ENCODE measurements around the gene RSPH1.

RSPH1 gene

DNA sequence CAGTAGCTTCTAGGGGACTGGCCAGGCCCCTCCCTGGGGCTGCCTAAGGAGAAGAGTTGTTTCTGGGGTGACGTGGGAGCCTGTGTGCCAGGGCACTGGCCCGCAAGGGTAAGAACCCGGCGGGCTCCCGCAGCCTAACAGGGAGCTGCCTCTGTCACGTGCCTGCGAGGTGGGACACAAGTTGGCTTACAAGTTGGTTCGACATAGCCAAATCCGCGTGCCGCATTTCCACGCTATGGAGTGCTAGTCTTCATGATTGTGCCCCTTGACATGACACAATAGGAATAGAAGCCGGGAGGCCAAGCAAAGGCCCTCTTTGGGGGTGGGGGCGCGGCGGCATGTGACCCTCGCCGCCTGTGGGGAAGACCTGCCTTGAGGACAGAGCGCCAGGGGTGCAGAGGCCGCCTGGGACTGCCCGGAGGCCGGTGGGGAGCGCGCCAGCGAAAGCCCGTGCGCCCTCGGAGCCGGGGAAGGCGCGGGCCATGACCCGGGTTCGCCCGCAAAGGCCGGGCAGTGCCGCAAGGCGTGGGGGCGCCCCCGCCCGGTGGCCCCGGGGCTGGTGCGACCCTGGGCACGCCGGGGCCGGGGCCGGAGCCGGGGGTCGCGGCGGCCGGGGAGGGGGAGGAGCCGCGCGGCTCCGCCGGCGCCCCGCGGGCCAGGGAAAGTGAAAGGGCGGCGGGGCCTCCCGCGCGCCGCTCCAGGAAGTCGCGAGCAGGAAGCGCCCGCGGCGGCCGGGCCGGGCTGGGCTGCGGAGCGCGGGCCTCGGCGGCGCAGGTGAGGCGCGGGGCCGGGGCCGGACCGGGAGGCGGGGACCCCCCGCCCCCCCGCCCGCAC lies 17.3 kb upstream of the RSPH1 start, which contains the start of gene SLC37A1:
TSS of gene SLC37A1 (plus strand) at position 702 of the 834 bp plus-strand sequence. CDS start 4,603 bp downstream, outside the sequence.
- Histone ChIP-seq H3K4ac (ENCODE audit: low read depth, low read length) (peak within 1 kb of the TSS; percentile 70), H3K9ac (ENCODE audit: low read length) (peak within 1 kb of the TSS; percentile 63), H2BK5ac (ENCODE audit: low read depth, low read length, poor library complexity) (peak within 1 kb of the TSS; percentile 61), H3K27ac (ENCODE audit: low read depth, low read length) (peak within 1 kb of the TSS; percentile 60), H3K4me1 (ENCODE audit: control insufficient read depth in 1 of 2, insufficient read depth in 2 of 2, low read length in 2 of 2) (peaks cover 27 to 28% of the 10 kb centered on the region in 2 experiments), H2AK5ac (ENCODE audit: low read length) (peak within 1 kb of the TSS; percentile 41), H4K8ac (ENCODE audit: low read depth, low read length) (peak within 1 kb of the TSS; percentile 79), H3K36me3 (ENCODE audit: control insufficient read depth in 1 of 2, insufficient read depth in 2 of 2, low read length in 2 of 2) (peaks cover 2% of the 10 kb centered on the region in 2 experiments), H3K4me2 (ENCODE audit: low read length) (peak within 1 kb of the TSS; percentile 96), H3K27me3 (ENCODE audit: insufficient read depth, low read length) (no peaks in the 10 kb centered on the region), H4K91ac (ENCODE audit: low read depth, low read length) (peak within 1 kb of the TSS; percentile 90), H2AFZ (ENCODE audit: insufficient read depth, low read length, poor library complexity) (peak within 1 kb of the TSS; percentile 66), H3K23ac (ENCODE audit: low read length) (no peak within 1 kb of the TSS), H2BK12ac (ENCODE audit: low read length) (peak within 1 kb of the TSS; percentile 63), H2BK120ac (ENCODE audit: insufficient read depth, low read length, poor library complexity) (peak within 1 kb of the TSS; percentile 87), H3K18ac (ENCODE audit: low read length) (peak within 1 kb of the TSS; percentile 87), H3K79me1 (ENCODE audit: low read length) (peaks cover 27% of the 10 kb centered on the region), H3K79me2 (ENCODE audit: control insufficient read depth, insufficient read depth, low read length, poor library complexity) (peaks cover 6% of the 10 kb centered on the region), H3K14ac (ENCODE audit: low read length) (peak within 1 kb of the TSS; percentile 92), H3K9me3 (ENCODE audit: insufficient read depth, low read depth, low read length) (peaks cover 1% of the 10 kb centered on the region), H4K12ac (ENCODE audit: low read depth, low read length) (peak within 1 kb of the TSS; percentile 84), H3K4me3 (ENCODE audit: low read depth, low read length) (peak within 1 kb of the TSS; percentile 77)
- WGBS (ENCODE audit: extremely low coverage, insufficient coverage, insufficient read length), result no CpG with 5 or more reads among the region's 88 CpGs
- peak in 1 of 2 donors; percentile 55 for DNase-seq

DNA sequence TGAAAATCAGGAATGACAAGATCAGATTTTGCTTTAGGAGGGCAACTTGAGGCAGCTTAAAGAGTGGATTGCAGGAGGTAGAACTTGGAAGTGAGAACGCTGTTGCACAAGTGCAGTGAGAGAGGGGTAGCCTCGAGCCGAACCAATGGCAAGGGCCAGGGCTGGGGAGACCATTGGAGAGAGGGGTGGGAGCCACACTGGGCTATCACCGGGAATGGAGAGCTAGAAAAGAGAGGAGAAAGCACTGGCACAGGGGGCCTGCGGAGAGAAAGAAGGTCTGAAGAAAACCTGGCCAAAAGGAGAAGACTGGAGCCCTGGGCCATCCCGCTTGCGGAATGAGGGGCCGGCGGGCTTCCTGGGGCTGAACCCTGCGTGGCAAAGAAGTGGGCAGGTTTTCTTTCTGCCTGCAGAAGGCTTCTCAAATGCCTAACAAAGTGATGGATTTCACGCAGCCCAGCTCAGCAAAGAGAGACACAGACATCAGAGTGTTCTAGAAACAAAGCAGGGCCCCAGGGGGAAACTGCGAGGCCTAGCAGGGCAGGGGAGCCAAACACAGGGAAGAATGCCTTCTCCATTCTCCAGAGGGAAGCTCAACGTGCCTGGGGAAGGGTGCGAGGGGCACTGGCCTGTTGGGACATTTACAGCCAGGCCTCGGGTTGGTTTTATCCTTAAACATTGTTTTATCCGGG lies 16.5 kb upstream of the RSPH1 start:
- H3K9ac ChIP-seq (ENCODE audit: low read length), result no peak overlapping the region
- H3K27ac ChIP-seq (ENCODE audit: low read depth, low read length), result no peak overlapping the region
- H3K4me3 ChIP-seq (ENCODE audit: low read depth, low read length), result no peak overlapping the region
- DNase-seq, result no peak
- H4K12ac ChIP-seq (ENCODE audit: low read depth, low read length), result no peak overlapping the region
- no peaks in the 10 kb centered on the region for H3K27me3 ChIP-seq (ENCODE audit: insufficient read depth, low read length)
- no peak overlapping the region for H3K18ac ChIP-seq (ENCODE audit: low read length)
- WGBS (ENCODE audit: extremely low coverage, insufficient coverage, insufficient read length), result no CpG with 5 or more reads among the region's 16 CpGs
- H4K91ac ChIP-seq (ENCODE audit: low read depth, low read length), result no peak overlapping the region
- H2BK5ac ChIP-seq (ENCODE audit: low read depth, low read length, poor library complexity), result no peak overlapping the region
- H2AFZ ChIP-seq (ENCODE audit: insufficient read depth, low read length, poor library complexity), result no peak overlapping the region
- no peak overlapping the region for H4K8ac ChIP-seq (ENCODE audit: low read depth, low read length)
- H2BK120ac ChIP-seq (ENCODE audit: insufficient read depth, low read length, poor library complexity), result no peak overlapping the region
- no peak overlapping the region for H3K4ac ChIP-seq (ENCODE audit: low read depth, low read length)
- H3K79me1 ChIP-seq (ENCODE audit: low read length), result peaks cover 21% of the 10 kb centered on the region
- no peaks in the 10 kb centered on the region for H3K36me3 ChIP-seq (ENCODE audit: control insufficient read depth in 1 of 2, insufficient read depth in 2 of 2, low read length in 2 of 2)
- no peak overlapping the region for H3K23ac ChIP-seq (ENCODE audit: low read length)
- no peak overlapping the region for H3K14ac ChIP-seq (ENCODE audit: low read length)
- peaks cover 18 to 19% of the 10 kb centered on the region in 2 experiments for H3K4me1 ChIP-seq (ENCODE audit: control insufficient read depth in 1 of 2, insufficient read depth in 2 of 2, low read length in 2 of 2)
- H3K9me3 ChIP-seq (ENCODE audit: insufficient read depth, low read depth, low read length), result no peaks in the 10 kb centered on the region
- no peak overlapping the region for H3K4me2 ChIP-seq (ENCODE audit: low read length)
- no peak overlapping the region for H2AK5ac ChIP-seq (ENCODE audit: low read length)
- no peak overlapping the region for H2BK12ac ChIP-seq (ENCODE audit: low read length)
- peaks cover 6% of the 10 kb centered on the region for H3K79me2 ChIP-seq (ENCODE audit: control insufficient read depth, insufficient read depth, low read length, poor library complexity)

DNA sequence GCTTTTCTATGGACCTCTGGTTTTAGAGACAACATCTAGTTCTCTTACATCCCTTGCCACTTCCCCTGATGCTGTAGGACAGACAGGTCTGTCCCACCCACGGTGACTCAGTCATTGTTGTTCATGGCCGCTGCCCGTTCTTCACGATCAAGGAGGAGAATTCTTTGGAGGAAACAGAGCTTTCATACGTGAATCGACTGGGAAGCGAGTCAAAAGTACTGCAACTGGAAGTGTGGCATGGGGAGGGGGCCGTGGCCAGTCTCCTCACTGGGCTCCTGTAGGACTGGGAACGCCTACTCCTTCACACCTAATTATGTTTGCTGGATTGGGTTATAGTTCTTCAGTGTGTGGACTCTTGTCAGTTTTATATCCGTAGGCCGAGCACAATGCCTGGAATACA lies 13.2 kb upstream of the RSPH1 start:
- H3K36me3 ChIP-seq (ENCODE audit: control insufficient read depth in 1 of 2, insufficient read depth in 2 of 2, low read length in 2 of 2), result no peaks in the 10 kb centered on the region
- H3K79me2 ChIP-seq (ENCODE audit: control insufficient read depth, insufficient read depth, low read length, poor library complexity), result peaks cover 4% of the 10 kb centered on the region
- no peak overlapping the region for H3K18ac ChIP-seq (ENCODE audit: low read length)
- peak in 1 of 2 donors; percentile 28 for DNase-seq
- no peak overlapping the region for H3K9ac ChIP-seq (ENCODE audit: low read length)
- H3K79me1 ChIP-seq (ENCODE audit: low read length), result peaks cover 10% of the 10 kb centered on the region
- H2AK5ac ChIP-seq (ENCODE audit: low read length), result no peak overlapping the region
- no peak overlapping the region for H3K23ac ChIP-seq (ENCODE audit: low read length)
- no peak overlapping the region for H4K8ac ChIP-seq (ENCODE audit: low read depth, low read length)
- no peak overlapping the region for H3K14ac ChIP-seq (ENCODE audit: low read length)
- no peak overlapping the region for H3K4ac ChIP-seq (ENCODE audit: low read depth, low read length)
- H3K4me3 ChIP-seq (ENCODE audit: low read depth, low read length), result no peak overlapping the region
- H4K91ac ChIP-seq (ENCODE audit: low read depth, low read length), result no peak overlapping the region
- no peak overlapping the region for H3K4me2 ChIP-seq (ENCODE audit: low read length)
- no peak overlapping the region for H2BK12ac ChIP-seq (ENCODE audit: low read length)
- H3K4me1 ChIP-seq (ENCODE audit: control insufficient read depth in 1 of 2, insufficient read depth in 2 of 2, low read length in 2 of 2), result peaks cover 4% of the 10 kb centered on the region in 2 experiments
- no peaks in the 10 kb centered on the region for H3K27me3 ChIP-seq (ENCODE audit: insufficient read depth, low read length)
- WGBS (ENCODE audit: extremely low coverage, insufficient coverage, insufficient read length), result no CpG with 5 or more reads among the region's 11 CpGs
- H2BK5ac ChIP-seq (ENCODE audit: low read depth, low read length, poor library complexity), result no peak overlapping the region
- H3K9me3 ChIP-seq (ENCODE audit: insufficient read depth, low read depth, low read length), result no peaks in the 10 kb centered on the region
- H2BK120ac ChIP-seq (ENCODE audit: insufficient read depth, low read length, poor library complexity), result no peak overlapping the region
- H2AFZ ChIP-seq (ENCODE audit: insufficient read depth, low read length, poor library complexity), result no peak overlapping the region
- H3K27ac ChIP-seq (ENCODE audit: low read depth, low read length), result no peak overlapping the region
- H4K12ac ChIP-seq (ENCODE audit: low read depth, low read length), result no peak overlapping the region

DNA sequence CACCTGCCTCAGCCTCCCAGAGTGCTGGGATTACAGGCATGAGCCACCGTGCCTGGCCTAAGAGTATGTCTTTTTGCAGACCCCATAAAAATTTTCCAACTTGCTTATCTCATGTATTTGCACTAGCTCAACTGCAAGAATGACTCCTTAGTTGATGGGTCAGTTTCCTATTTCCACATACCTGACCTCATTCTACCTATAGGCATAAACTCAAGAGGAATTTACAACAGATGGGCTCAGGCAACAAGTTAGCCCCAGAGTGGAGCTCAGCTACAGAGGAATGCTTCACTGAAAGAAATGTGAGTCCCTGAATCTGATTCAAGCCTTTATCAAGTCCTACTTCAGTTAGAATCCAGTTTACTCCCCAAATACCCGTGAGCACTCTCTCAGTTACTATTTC lies 12.3 kb upstream of the RSPH1 start:
- Histone ChIP-seq H2AFZ (ENCODE audit: insufficient read depth, low read length, poor library complexity) (no peak overlapping the region), H3K9ac (ENCODE audit: low read length) (no peak overlapping the region), H3K36me3 (ENCODE audit: control insufficient read depth in 1 of 2, insufficient read depth in 2 of 2, low read length in 2 of 2) (no peaks in the 10 kb centered on the region), H3K9me3 (ENCODE audit: insufficient read depth, low read depth, low read length) (no peaks in the 10 kb centered on the region), H4K8ac (ENCODE audit: low read depth, low read length) (no peak overlapping the region), H2BK12ac (ENCODE audit: low read length) (no peak overlapping the region), H2AK5ac (ENCODE audit: low read length) (no peak overlapping the region), H3K4ac (ENCODE audit: low read depth, low read length) (no peak overlapping the region), H3K79me2 (ENCODE audit: control insufficient read depth, insufficient read depth, low read length, poor library complexity) (peaks cover 2% of the 10 kb centered on the region), H3K4me2 (ENCODE audit: low read length) (no peak overlapping the region), H3K18ac (ENCODE audit: low read length) (no peak overlapping the region), H3K79me1 (ENCODE audit: low read length) (peaks cover 5% of the 10 kb centered on the region), H3K14ac (ENCODE audit: low read length) (no peak overlapping the region), H4K12ac (ENCODE audit: low read depth, low read length) (no peak overlapping the region), H4K91ac (ENCODE audit: low read depth, low read length) (no peak overlapping the region), H2BK5ac (ENCODE audit: low read depth, low read length, poor library complexity) (no peak overlapping the region), H3K4me3 (ENCODE audit: low read depth, low read length) (no peak overlapping the region), H3K27ac (ENCODE audit: low read depth, low read length) (no peak overlapping the region), H3K4me1 (ENCODE audit: control insufficient read depth in 1 of 2, insufficient read depth in 2 of 2, low read length in 2 of 2) (peaks cover 3 to 4% of the 10 kb centered on the region in 2 experiments), H3K27me3 (ENCODE audit: insufficient read depth, low read length) (no peaks in the 10 kb centered on the region), H3K23ac (ENCODE audit: low read length) (no peak overlapping the region), H2BK120ac (ENCODE audit: insufficient read depth, low read length, poor library complexity) (no peak overlapping the region)
- WGBS (ENCODE audit: extremely low coverage, insufficient coverage, insufficient read length), result no CpG with 5 or more reads among the region's 2 CpGs
- peak in 1 of 2 donors; percentile 71 for DNase-seq

Measured in trophoblast cell (in vitro differentiated cells and primary cell).